Measurements from ENCODE around the gene DNAH1.

Gene DNAH1

GRCh38 chr3:52357151-52358080 is 41.3 kb downstream of the DNAH1 start:
- no peak for DNase-seq (ENCODE audit: low read depth)

- no peak for DNase-seq (ENCODE audit: low read depth)
Measured at GRCh38 chr3:52358362-52358940, 42.3 kb downstream of the DNAH1 start.

DNA sequence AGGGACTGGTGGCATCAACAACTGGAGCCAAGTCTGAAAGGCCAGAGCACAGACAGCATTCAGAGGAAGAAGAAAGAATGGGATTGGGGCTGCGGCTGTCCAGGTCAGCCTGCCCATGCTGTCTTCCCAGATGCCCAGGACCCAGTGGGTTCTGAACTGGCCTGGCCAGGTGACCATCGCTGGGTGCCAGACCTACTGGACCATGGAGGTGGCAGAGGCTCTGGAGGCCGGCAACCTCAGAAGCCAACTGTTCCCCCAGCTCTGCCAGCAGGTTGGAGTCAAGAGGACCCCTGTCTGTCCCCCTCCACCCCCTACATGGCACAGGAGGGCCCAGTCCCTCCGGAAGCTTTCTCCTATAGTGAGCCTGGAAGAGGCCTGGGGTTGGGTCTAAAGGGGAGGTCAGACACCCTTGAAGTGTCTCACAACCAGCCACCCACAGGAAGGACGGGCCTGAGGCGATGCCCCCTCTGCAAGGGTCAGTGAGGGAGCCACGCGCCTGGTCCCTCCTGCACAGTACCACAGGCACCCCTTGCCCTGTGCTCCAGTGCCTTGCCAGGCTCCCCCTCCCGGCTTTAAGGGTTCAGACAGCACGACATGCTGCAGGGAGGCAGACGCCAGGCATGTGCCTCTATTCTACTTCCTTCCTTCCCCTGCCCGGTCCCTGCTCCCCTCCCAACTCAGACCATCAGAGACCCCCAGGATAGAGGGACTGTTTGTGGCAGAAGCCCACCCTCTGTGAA is 43.2 kb downstream of the DNAH1 start:
- no peak for DNase-seq (ENCODE audit: low read depth)

DNA sequence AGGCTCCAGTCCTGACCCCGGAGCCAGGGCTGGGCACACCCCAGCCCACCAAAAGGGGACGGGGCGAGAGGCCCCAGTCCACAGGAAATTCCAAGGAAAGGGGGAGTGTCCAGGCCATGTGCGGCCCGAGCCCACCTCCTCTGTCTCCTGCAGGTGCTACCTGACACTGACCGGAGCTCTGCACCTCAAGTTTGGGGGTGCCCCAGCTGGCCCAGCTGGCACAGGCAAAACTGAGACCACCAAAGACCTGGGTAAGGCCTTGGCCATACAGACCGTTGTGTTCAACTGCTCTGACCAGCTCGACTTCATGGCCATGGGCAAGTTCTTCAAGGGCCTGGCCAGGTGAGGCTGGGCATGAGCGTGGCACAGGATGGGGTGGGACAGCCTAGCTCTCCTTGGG is 44.9 kb downstream of the DNAH1 start:
- DNase-seq (ENCODE audit: low read depth), result no peak

- DNase-seq (ENCODE audit: low read depth), result no peak
Measured at GRCh38 chr3:52361454-52361853, 45.3 kb downstream of the DNAH1 start.

- DNase-seq (ENCODE audit: low read depth), result no peak
Measured at GRCh38 chr3:52361898-52362297, 45.8 kb downstream of the DNAH1 start.

DNA sequence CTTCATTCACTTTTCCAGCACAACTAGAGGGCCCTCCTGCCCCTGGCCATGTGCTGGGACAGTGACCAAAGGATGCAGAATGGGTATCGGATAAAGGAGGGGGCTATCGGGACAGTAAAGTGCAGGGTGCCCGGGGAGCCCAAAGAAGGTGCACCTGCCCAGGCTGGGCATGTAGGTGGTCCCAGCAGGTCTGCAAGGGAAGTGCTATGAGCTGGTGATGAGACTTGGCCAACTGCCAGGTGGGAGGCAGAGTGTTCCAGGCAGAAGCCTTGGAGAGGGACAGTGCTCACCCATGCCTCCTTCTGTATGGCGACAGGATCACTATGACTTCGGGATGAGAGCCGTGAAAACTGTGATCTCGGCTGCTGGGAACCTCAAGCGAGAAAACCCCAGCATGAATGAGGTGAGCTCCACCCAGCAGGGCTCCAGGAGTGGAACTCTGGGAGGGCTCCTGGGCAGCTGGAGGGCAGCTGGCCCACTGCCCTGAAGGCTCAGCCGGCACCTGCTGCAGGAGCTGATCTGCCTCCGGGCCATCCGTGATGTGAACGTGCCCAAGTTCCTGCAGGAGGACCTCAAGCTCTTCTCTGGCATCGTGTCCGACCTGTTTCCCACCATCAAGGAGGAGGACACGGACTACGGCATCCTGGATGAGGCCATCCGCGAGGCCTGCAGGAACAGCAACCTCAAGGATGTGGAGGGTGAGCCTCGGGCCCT is 48.4 kb downstream of the DNAH1 start:
- no peak for DNase-seq (ENCODE audit: low read depth)

DNA sequence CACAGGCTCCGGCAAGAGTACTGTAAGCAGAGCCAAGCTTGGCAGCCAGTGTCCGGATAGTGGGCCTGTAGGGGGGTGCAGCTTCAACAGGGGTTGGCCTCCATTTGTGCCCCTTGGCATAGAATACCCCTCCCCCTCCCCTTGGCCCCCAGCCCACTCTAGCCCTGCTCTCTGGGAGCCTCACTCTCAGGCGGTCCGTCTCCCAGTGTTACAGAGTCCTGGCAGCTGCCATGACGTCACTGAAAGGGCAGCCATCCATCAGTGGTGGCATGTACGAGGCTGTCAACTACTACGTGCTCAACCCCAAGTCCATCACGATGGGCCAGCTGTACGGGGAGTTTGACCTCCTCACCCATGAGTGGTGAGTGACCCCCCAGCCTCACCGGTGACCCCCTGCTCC is 50.4 kb downstream of the DNAH1 start:
- DNase-seq (ENCODE audit: low read depth), result no peak

DNA sequence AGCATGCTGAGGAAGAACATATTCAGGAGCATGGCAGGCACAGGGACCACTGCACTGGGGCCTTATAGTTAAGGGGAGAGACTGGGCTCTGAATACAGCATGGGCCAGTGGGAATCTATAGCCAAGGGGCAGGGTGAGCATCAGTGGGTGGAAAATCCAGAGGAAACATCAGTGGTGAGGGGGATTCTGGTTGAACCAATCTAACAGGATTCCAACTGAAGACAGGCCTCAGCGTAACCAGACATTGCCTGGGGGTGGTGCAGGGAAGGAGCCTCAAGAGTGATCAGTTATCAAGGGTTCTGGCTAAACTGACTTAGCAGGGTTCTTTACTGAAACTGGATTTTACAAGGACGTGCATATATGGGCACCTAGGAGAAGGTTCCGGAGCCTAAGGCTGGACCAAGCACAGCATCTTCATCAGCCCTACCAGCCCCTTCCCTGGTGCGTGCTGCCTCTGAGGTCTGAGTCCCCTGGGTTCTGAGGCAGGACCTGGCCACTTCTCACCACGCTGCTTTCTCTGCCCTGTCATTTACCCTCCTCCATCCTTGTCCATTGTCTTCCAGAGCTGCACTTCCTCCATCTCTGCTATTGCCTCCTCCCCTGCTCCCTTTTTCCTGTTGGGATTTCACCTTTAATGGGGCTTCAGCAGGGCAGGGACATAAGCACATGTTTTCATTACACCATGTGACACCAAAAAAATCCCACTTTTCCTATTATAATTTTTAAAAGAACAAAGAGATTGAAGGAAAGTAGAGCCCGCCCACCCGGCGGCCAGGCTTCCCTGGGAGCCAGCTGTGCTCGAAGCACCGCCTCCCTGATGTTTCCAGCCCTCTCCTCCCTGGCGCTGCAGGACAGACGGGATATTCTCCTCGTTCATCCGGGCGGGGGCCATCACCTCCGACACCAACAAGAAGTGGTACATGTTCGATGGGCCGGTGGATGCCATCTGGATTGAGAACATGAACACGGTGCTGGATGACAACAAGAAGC is 52.1 kb downstream of the DNAH1 start:
- no peak for DNase-seq (ENCODE audit: low read depth)

DNA sequence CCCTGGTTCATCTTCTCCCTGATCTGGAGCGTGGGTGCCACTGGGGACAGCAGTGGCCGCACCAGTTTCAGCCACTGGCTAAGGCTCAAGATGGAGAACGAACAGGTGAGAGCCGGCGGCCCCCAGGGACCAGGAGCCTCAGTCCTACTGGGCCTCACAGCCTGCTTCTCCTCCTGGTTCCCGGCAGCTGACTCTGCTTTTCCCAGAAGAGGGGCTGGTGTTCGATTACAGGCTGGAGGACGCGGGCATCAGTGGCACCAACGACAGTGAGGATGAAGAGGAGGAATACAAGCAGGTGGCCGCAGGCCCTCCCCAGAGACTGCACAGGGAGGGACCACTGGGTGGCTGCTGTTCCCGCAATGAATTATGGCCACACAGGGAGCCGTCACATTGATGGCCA is 54.4 kb downstream of the DNAH1 start:
- no peak for DNase-seq (ENCODE audit: low read depth)

DNA sequence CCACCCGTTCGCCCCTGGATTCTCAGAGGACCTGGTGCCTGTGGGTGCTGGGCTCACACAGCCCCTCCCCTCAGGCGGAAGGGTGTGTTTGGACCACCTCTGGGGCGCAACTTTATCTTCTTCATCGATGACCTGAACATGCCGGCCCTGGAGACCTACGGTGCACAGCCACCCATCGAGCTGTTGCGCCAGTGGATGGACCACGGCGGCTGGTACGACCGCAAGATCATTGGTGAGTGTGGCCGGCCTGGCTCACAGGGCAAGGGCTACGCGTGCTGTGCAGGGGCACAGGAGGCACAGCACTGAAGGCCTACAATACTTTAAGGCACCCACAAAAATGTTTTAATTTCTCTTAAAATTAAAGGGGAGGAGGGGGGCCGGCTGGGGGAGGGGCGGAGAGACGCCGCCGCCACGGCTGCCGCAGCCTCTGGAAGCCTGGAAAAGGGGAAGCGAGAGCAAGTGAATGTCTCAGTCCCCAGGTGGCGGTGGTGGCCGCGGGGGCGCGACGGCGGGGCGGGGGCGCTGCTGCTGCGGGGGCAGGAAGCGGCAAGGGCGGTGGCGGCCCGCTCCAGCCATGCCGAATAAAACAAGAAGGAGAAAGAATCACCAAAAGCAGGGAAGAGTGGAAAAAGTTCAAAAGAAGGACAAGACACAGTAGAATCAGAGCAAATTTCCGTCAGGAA is 56.8 kb downstream of the DNAH1 start:
- DNase-seq (ENCODE audit: low read depth), result no peak

DNA sequence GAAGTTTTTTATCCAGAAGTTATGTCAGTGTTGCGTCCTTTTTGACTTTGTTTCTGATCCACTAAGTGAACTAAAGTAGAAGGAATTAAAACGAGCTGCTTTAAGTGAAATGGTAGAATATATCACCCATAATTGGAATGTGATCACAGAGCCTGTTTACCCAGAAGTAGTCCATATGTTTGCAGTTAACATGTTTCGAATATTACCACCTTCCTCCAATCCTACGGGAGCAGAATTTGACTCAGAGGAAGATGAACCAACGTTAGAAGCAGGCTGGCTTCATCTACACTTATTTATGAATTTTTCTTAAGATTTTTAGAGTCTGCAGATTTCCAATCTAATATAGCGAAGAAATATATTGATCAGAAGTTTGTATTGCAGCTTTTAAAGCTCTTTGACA is 57.6 kb downstream of the DNAH1 start:
- no peak for DNase-seq (ENCODE audit: low read depth)

GRCh38 chr3:52374173-52374572 is 58.1 kb downstream of the DNAH1 start:
- no peak for DNase-seq (ENCODE audit: low read depth)

DNA sequence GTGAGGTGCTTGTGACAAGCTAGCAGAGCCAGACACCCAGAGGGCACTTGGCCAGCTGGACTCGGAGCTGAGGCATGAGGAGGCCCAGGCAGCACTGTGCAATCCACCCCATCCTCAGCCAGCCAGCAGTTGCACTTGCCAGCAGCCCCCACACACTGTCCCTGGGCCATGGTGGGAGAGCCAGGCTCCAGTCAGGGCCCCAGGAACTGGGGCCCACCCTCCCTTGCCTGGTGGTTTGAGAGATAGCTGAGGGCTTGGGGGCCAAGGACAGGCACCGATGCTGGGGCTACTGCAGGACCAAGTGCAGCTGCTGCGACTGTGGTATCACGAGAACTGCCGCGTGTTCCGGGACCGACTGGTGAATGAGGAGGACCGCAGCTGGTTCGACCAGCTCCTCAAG is 63.5 kb downstream of the DNAH1 start:
- DNase-seq (ENCODE audit: low read depth), result no peak

- DNase-seq (ENCODE audit: low read depth), result no peak
Measured at GRCh38 chr3:52380023-52380422, 63.9 kb downstream of the DNAH1 start.

- no peak for DNase-seq (ENCODE audit: low read depth)
Measured at GRCh38 chr3:52381623-52382022, 65.5 kb downstream of the DNAH1 start.

DNA sequence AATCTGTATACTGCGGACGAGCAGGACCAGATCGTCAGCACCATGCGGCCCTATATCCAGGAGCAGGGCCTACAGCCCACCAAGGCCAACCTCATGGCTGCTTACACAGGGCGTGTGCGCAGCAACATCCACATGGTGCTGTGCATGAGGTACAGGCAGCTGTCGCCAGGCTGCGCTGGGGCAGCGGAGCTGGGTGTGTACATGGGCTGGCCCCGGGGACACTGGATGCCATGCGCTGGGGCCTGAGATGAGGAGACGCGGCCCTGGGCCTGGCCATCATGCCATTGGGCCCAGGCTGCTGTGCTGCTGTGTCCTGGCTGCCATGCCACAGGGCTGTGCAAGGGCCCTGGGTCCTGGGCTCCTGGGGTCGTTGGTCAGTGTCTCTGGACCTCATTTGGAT is 67.3 kb downstream of the DNAH1 start:
- no peak for DNase-seq (ENCODE audit: low read depth)

GRCh38 chr3:52384019-52384761 is 68.1 kb downstream of the DNAH1 start:
- no peak for DNase-seq (ENCODE audit: low read depth)

DNA sequence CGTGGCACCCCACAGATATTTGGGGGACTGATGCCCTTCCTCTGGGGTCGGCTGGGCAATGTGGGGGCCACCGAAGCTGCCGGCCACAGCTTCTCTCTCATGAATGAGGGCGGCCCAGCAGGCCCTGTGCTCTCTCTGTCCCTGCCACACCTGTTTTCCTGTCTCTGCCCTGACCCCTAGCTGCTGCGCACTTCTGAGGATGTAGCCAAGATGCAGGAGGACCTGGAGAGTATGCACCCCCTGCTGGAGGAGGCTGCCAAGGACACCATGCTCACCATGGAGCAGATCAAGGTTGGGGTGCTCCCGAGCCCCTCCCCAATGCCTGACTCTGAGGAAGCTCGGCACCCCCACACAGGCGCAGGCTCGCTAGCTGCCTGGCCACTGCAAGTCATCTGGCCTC is 69.0 kb downstream of the DNAH1 start:
- no peak for DNase-seq (ENCODE audit: low read depth)

DNA sequence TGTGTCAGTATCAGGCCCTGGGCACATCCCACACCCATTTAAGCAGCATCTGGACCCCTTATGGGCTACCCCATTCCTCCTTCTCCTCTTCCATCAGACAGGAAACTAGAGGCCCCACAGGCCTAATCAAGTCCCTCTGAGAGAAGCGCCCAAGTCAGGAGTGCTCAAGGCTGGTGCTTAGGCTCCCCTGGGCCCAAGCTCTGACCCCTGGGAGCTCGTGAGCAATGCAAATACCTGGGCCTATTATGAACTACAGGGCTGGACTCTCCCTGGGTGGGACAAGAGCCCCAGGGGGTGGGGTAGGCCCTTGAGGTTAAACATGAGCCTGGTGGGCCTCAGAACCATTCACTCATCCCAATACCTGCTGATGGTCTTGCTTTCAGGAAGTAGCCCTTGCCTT is 71.4 kb downstream of the DNAH1 start:
- no peak for DNase-seq (ENCODE audit: low read depth)

Data from activated T-cell treated with anti-CD3 and anti-CD28 coated beads for 24 hours (primary cell).